ENCODE data around the gene MAGI2.
"Not testable (repeated sequence)": the region's sequence is repeated elsewhere in the genome, so short reads cannot be mapped to it uniquely, and the experiment has no call there.

MAGI2 gene

DNA sequence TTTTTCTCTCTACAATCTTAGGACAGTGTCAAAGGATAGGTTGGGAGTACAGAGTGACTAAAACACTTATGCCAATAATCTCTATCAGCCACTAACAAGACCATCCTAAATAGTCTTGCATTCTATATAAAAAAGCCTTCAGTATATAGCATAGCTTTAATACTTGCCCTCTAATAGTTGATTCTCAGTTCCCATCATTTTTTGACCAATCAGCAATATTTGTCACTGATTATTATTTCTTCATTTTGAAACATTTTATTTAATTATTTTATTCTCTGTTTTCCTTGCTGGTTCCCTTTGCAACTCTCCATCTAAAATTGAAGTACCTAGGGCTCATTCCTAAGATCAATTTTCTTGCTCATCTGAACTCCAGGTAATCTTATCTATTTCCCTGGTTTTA is 470.0 kb downstream of the MAGI2 start:
- Histone ChIP-seq H3K4me3 (ENCODE audit: low read length) (no peak overlapping the region), H3K4me2 (ENCODE audit: low read length) (no peak overlapping the region), H4K20me1 (ENCODE audit: control insufficient read depth, insufficient read depth, low read depth, low read length) (no peaks in the 10 kb centered on the region), H3K36me3 (ENCODE audit: control insufficient read depth, low read length) (no peaks in the 10 kb centered on the region), H3K27me3 (ENCODE audit: control insufficient read depth, low read length) (no peaks in the 10 kb centered on the region), H3F3A (ENCODE audit: control insufficient read depth, insufficient read depth) (no peaks in the 10 kb centered on the region), H3K9me3 (ENCODE audit: control insufficient read depth, insufficient read depth, low read length) (no peaks in the 10 kb centered on the region), H3K79me2 (ENCODE audit: control insufficient read depth, low read length) (no peaks in the 10 kb centered on the region), H3K27ac (ENCODE audit: low read depth, low read length) (no peak overlapping the region), H3K4me1 (ENCODE audit: control insufficient read depth, low read length) (no peaks in the 10 kb centered on the region), H3K9me2 (replicated peaks; ENCODE audit: control insufficient read depth, low read length) (no peaks in the 10 kb centered on the region)
- no peak for TF ChIP-seq EZH2phosphoT487 (IDR thresholded peaks at IDR 0.05; ENCODE audit: borderline replicate concordance, low read length)
- TF ChIP-seq, protein P1, sequence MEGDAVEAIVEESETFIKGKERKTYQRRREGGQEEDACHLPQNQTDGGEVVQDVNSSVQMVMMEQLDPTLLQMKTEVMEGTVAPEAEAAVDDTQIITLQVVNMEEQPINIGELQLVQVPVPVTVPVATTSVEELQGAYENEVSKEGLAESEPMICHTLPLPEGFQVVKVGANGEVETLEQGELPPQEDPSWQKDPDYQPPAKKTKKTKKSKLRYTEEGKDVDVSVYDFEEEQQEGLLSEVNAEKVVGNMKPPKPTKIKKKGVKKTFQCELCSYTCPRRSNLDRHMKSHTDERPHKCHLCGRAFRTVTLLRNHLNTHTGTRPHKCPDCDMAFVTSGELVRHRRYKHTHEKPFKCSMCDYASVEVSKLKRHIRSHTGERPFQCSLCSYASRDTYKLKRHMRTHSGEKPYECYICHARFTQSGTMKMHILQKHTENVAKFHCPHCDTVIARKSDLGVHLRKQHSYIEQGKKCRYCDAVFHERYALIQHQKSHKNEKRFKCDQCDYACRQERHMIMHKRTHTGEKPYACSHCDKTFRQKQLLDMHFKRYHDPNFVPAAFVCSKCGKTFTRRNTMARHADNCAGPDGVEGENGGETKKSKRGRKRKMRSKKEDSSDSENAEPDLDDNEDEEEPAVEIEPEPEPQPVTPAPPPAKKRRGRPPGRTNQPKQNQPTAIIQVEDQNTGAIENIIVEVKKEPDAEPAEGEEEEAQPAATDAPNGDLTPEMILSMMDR (IDR thresholded peaks at IDR 0.05; ENCODE audit: low read depth, low read length, poor library complexity, severe bottlenecking): no peak

DNA sequence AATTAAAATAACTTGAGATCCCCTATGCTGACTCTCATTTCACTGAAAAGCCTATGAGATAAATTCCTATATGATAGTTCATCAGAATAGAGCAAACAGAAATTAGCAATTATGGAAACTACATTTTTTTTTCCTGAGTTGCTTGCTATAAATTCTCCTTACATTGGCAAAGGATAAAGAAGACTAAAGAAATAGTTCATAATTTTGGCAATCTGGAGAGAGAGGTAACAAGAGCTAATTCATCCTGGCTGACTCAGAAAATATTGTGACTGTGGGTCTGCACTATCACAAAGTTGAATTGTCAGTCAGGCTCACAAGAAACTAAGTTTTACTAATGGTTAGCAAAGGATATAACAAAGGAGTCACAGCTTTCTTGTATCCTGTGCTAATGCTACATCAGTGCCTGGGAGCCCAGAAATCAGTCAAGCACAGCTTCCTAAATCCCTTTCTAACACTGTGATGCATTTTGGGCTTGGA is 483.0 kb downstream of the MAGI2 start:
- no peak overlapping the region for H3K4me3 ChIP-seq (ENCODE audit: low read length)
- H4K20me1 ChIP-seq (ENCODE audit: control insufficient read depth, insufficient read depth, low read depth, low read length): no peaks in the 10 kb centered on the region
- no peaks in the 10 kb centered on the region for H3K36me3 ChIP-seq (ENCODE audit: control insufficient read depth, low read length)
- no peaks in the 10 kb centered on the region for H3K9me2 ChIP-seq (replicated peaks; ENCODE audit: control insufficient read depth, low read length)
- no peaks in the 10 kb centered on the region for H3K9me3 ChIP-seq (ENCODE audit: control insufficient read depth, insufficient read depth, low read length)
- TF ChIP-seq, protein P1 (IDR thresholded peaks at IDR 0.05; ENCODE audit: low read depth, low read length, poor library complexity, severe bottlenecking): no peak
- no peak for TF ChIP-seq EZH2phosphoT487 (IDR thresholded peaks at IDR 0.05; ENCODE audit: borderline replicate concordance, low read length)
- no peak overlapping the region for H3K27ac ChIP-seq (ENCODE audit: low read depth, low read length)
- no peaks in the 10 kb centered on the region for H3K27me3 ChIP-seq (ENCODE audit: control insufficient read depth, low read length)
- H3K4me2 ChIP-seq (ENCODE audit: low read length): no peak overlapping the region
- H3K4me1 ChIP-seq (ENCODE audit: control insufficient read depth, low read length): no peaks in the 10 kb centered on the region
- no peaks in the 10 kb centered on the region for H3F3A ChIP-seq (ENCODE audit: control insufficient read depth, insufficient read depth)
- H3K79me2 ChIP-seq (ENCODE audit: control insufficient read depth, low read length): no peaks in the 10 kb centered on the region

DNA sequence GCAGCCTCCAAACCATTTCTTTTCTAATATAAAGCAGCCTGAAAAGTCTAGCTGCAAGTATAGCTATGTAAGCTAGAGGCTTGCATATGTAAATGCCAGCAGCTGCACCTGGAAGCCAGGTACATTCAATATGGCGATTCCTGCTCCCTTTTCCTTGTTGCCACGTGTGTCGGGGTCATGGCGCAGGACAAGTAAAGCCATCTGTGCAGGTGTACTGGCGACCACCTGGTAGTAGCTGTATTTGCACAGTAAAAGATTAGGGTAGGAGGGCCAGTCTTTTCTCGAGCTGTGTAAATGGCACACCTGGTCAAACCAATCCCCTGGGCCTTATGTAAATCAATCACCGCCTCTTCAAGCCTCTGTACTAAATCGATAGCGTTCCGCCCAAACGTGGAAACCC is 484.5 kb downstream of the MAGI2 start:
- H3K4me2 ChIP-seq (ENCODE audit: low read length): no peak overlapping the region
- H4K20me1 ChIP-seq (ENCODE audit: control insufficient read depth, insufficient read depth, low read depth, low read length): no peaks in the 10 kb centered on the region
- H3K36me3 ChIP-seq (ENCODE audit: control insufficient read depth, low read length): no peaks in the 10 kb centered on the region
- H3K27ac ChIP-seq (ENCODE audit: low read depth, low read length): no peak overlapping the region
- H3K27me3 ChIP-seq (ENCODE audit: control insufficient read depth, low read length): no peaks in the 10 kb centered on the region
- no peaks in the 10 kb centered on the region for H3K9me2 ChIP-seq (replicated peaks; ENCODE audit: control insufficient read depth, low read length)
- H3K4me1 ChIP-seq (ENCODE audit: control insufficient read depth, low read length): no peaks in the 10 kb centered on the region
- H3K4me3 ChIP-seq (ENCODE audit: low read length): no peak overlapping the region
- H3F3A ChIP-seq (ENCODE audit: control insufficient read depth, insufficient read depth): no peaks in the 10 kb centered on the region
- TF ChIP-seq EZH2phosphoT487 (IDR thresholded peaks at IDR 0.05; ENCODE audit: borderline replicate concordance, low read length): no peak
- TF ChIP-seq, protein P1 (IDR thresholded peaks at IDR 0.05; ENCODE audit: low read depth, low read length, poor library complexity, severe bottlenecking): no peak
- no peaks in the 10 kb centered on the region for H3K9me3 ChIP-seq (ENCODE audit: control insufficient read depth, insufficient read depth, low read length)
- H3K79me2 ChIP-seq (ENCODE audit: control insufficient read depth, low read length): no peaks in the 10 kb centered on the region

- not testable (repeated sequence) for H3K27me3 ChIP-seq (ENCODE audit: control insufficient read depth, low read length); H3K9me3 ChIP-seq (ENCODE audit: control insufficient read depth, insufficient read depth, low read length); H3K27ac ChIP-seq (ENCODE audit: low read depth, low read length); H3K79me2 ChIP-seq (ENCODE audit: control insufficient read depth, low read length); H3K36me3 ChIP-seq (ENCODE audit: control insufficient read depth, low read length); H3K4me2 ChIP-seq (ENCODE audit: low read length); H4K20me1 ChIP-seq (ENCODE audit: control insufficient read depth, insufficient read depth, low read depth, low read length); H3K4me3 ChIP-seq (ENCODE audit: low read length); H3F3A ChIP-seq (ENCODE audit: control insufficient read depth, insufficient read depth); H3K4me1 ChIP-seq (ENCODE audit: control insufficient read depth, low read length); H3K9me2 ChIP-seq (replicated peaks; ENCODE audit: control insufficient read depth, low read length)
These were observed 485.9 kb downstream of the MAGI2 start for GRCh38 chr7:78967561-78967960.
